Endothelial cell (in vitro differentiated cells): ENCODE data around the gene SPATA20. TPM values are rescaled to one million over a fixed set of nuclear protein-coding genes. Genes with fewer than 3 reads are reported as not detected.

ENCODE experiments used
- DNase-seq: peaks from one replicate; pipeline ENCODE4 v3.0.0; 2021; ENCODE audit warnings: low spot score
- H3K27ac Mint-ChIP-seq: one replicate; pipeline ENCODE4 v1.8.0; 2021; ENCODE audit warnings: mixed read lengths, inconsistent platforms; ENCODE audit not compliant: unreplicated experiment
- H3K27me3 Mint-ChIP-seq: one replicate; pipeline ENCODE4 v1.8.0; 2021; ENCODE audit warnings: mild to moderate bottlenecking, moderate library complexity, mixed read lengths, inconsistent platforms; ENCODE audit not compliant: unreplicated experiment
- H3K36me3 Mint-ChIP-seq: one replicate; pipeline ENCODE4 v1.8.0; 2021; ENCODE audit warnings: mild to moderate bottlenecking, low read depth, mixed read lengths, inconsistent platforms; ENCODE audit not compliant: unreplicated experiment
- H3K4me1 Mint-ChIP-seq: one replicate; pipeline ENCODE4 v1.8.0; 2021; ENCODE audit warnings: mild to moderate bottlenecking, mixed read lengths, inconsistent platforms; ENCODE audit not compliant: unreplicated experiment
- H3K4me3 Mint-ChIP-seq: one replicate; pipeline ENCODE4 v1.8.0; 2021; ENCODE audit warnings: mild to moderate bottlenecking, mixed read lengths, inconsistent platforms; ENCODE audit not compliant: unreplicated experiment
- H3K9me3 Mint-ChIP-seq: one replicate; pipeline ENCODE4 v1.8.0; 2021; ENCODE audit warnings: mixed read lengths, inconsistent platforms; ENCODE audit not compliant: unreplicated experiment
- CTCF ChIP-seq: fragments of 200-600 bp; sonication (generic); IDR thresholded peaks from one replicate; pipeline ENCODE4 v1.5.0; 2021; ENCODE audit warnings: antibody characterized with exemption; ENCODE audit not compliant: unreplicated experiment
- total RNA-seq: library from RNA; stranded (reverse); fragmentation: NEBNext Ultra II Directional; extraction: Animal tissue kit (Norgen Biotek cat#: 25700); gene quantifications from one replicate; pipeline ENCODE4 v1.2.1, GENCODE V29; 2021; ENCODE audit not compliant: unreplicated experiment

Gene SPATA20
- total RNA-seq, 1 donor from 2014 or later = 72.5 TPM

GRCh38 chr17:50537721-50538548, 9.0 kb upstream of the SPATA20 start:
- H3K4me1 Mint-ChIP-seq = peaks cover 16% of the 10 kb centered on the region
- no peaks in the 10 kb centered on the region for H3K9me3 Mint-ChIP-seq
- H3K4me3 Mint-ChIP-seq = no peak overlapping the region
- no peak for TF ChIP-seq CTCF
- H3K27ac Mint-ChIP-seq = no peak overlapping the region
- DNase-seq = no peak
- H3K36me3 Mint-ChIP-seq = no peaks in the 10 kb centered on the region
- peaks cover 9% of the 10 kb centered on the region for H3K27me3 Mint-ChIP-seq

- Mint-ChIP-seq H3K4me1 (peaks cover 8% of the 10 kb centered on the region), H3K4me3 (no peak overlapping the region), H3K27me3 (peaks cover 7% of the 10 kb centered on the region), H3K9me3 (no peaks in the 10 kb centered on the region), H3K36me3 (no peaks in the 10 kb centered on the region), H3K27ac (no peak overlapping the region)
- no peak for DNase-seq
- no peak for TF ChIP-seq CTCF
Measured at GRCh38 chr17:50538549-50539410, 8.2 kb upstream of the SPATA20 start.

GRCh38 chr17:50539762-50540559, 7.0 kb upstream of the SPATA20 start:
- no peak for TF ChIP-seq CTCF
- no peaks in the 10 kb centered on the region for H3K36me3 Mint-ChIP-seq
- H3K9me3 Mint-ChIP-seq = no peaks in the 10 kb centered on the region
- no peak overlapping the region for H3K27ac Mint-ChIP-seq
- H3K4me1 Mint-ChIP-seq = peaks cover 7% of the 10 kb centered on the region
- no peak overlapping the region for H3K4me3 Mint-ChIP-seq
- H3K27me3 Mint-ChIP-seq = peaks cover 8% of the 10 kb centered on the region
- no peak for DNase-seq

GRCh38 chr17:50540560-50541401, 6.2 kb upstream of the SPATA20 start:
- Mint-ChIP-seq H3K4me1 (peaks cover 7% of the 10 kb centered on the region), H3K9me3 (no peaks in the 10 kb centered on the region), H3K4me3 (no peak overlapping the region), H3K27ac (no peak overlapping the region), H3K36me3 (no peaks in the 10 kb centered on the region), H3K27me3 (peaks cover 8% of the 10 kb centered on the region)
- DNase-seq = no peak
- no peak for TF ChIP-seq CTCF
